Endothelial cell of umbilical vein (primary cell): ENCODE results near the gene LILRA1. TPM values are rescaled to one million over a fixed set of nuclear protein-coding genes. Genes with fewer than 3 reads are reported as not detected.

ENCODE experiments used
- BruUV-seq: library from RNA; stranded (reverse); fragments of 400-500 nt; replicated peaks from 2 replicates; lab custom pipeline; 2021; lab: Mats Ljungman, UMichigan
- CTCF ChIA-PET: fragments of 300-600, 350-600 bp; sonication (Branson Sonifier 250); formaldehyde crosslinking; loops from one replicate; lab custom pipeline; 2021; ENCODE audit warnings: antibody characterized with exemption, inconsistent platforms; lab: Charles Lee
- POLR2A ChIA-PET: fragments of 300-600, 350-600 bp; sonication (Branson Sonifier 250); formaldehyde crosslinking; loops from one replicate; lab custom pipeline; 2021; ENCODE audit warnings: antibody characterized with exemption, inconsistent platforms; lab: Charles Lee
- DNase-seq: peaks from one replicate; pipeline ENCODE4 v3.0.0-alpha.2; 2011; ENCODE audit warnings: low read depth, low spot score
- FAIRE-seq: peaks from 2 replicates; lab custom pipeline; 2011; peaks lifted over from hg19 to GRCh38; lab: Jason Lieb, UNC
- H2AFZ ChIP-seq: 2 replicates; pipeline ENCODE4 v1.6.0; 2012; ENCODE audit warnings: low read depth, low read length, control low read depth, inconsistent platforms
- H3K27ac ChIP-seq: 2 replicates; pipeline ENCODE4 v1.5.1; 2011; ENCODE audit warnings: low read depth, mild to moderate bottlenecking, control low read depth, low read length, moderate library complexity; ENCODE audit not compliant: insufficient read depth
- H3K27me3 ChIP-seq, 2 experiments: 2 replicates each; pipeline versions ENCODE4 v1.6.0 to v1.6.1; 2011; ENCODE audit warnings: low read length in 2 of 2, mixed read lengths in 1 of 2; ENCODE audit not compliant: control insufficient read depth in 2 of 2, insufficient read depth in 2 of 2
- H3K36me3 ChIP-seq, 2 experiments: 2 replicates in 1 of 2; 3 replicates in 1 of 2; pipeline ENCODE4 v1.5.1; 2011; ENCODE audit warnings: low read length in 2 of 2, mild to moderate bottlenecking in 1 of 2, moderate library complexity in 1 of 2; ENCODE audit not compliant: control insufficient read depth in 2 of 2, insufficient read depth in 2 of 2; ENCODE audit errors: extremely low read depth in 1 of 2
- H3K4me1 ChIP-seq: 3 replicates; pipeline ENCODE4 v1.5.1; 2011; ENCODE audit warnings: mild to moderate bottlenecking, low read length; ENCODE audit not compliant: control insufficient read depth, insufficient read depth; ENCODE audit errors: extremely low read depth
- H3K4me2 ChIP-seq: 2 replicates; pipeline ENCODE4 v1.6.1; 2011; ENCODE audit warnings: low read length, control low read depth, mixed read lengths; ENCODE audit not compliant: insufficient read depth
- H3K4me3 ChIP-seq, 3 experiments: fragments of 200-600 bp in 1 of 3; sonication (generic), shearing (Covaris generic) in 1 of 3; replicated peaks in 1 of 3; 2 replicates each; pipeline ENCODE4 v1.5.1; 2011 to 2016; ENCODE audit warnings: control low read depth in 3 of 3, low read length in 3 of 3, mild to moderate bottlenecking in 2 of 3, inconsistent platforms in 1 of 3, low read depth in 1 of 3, moderate library complexity in 1 of 3; ENCODE audit not compliant: insufficient read depth in 1 of 3
- H3K79me2 ChIP-seq: 2 replicates; pipeline ENCODE4 v1.6.0; 2012; ENCODE audit warnings: low read length, inconsistent platforms; ENCODE audit not compliant: control insufficient read depth, insufficient read depth
- H3K9ac ChIP-seq: replicated peaks from 2 replicates; pipeline ENCODE3; 2011; ENCODE audit warnings: low read length, control low read depth; ENCODE audit not compliant: insufficient read depth; ENCODE audit errors: extremely low read depth
- H3K9me1 ChIP-seq: replicated peaks from 3 replicates; pipeline ENCODE4 v1.6.0; 2011; ENCODE audit warnings: mild to moderate bottlenecking, low read length; ENCODE audit not compliant: control insufficient read depth, insufficient read depth; ENCODE audit errors: extremely low read depth
- H3K9me3 ChIP-seq: replicated peaks from 2 replicates; pipeline ENCODE4 v1.5.1; 2012; ENCODE audit warnings: low read length, inconsistent platforms; ENCODE audit not compliant: control insufficient read depth, insufficient read depth
- H4K20me1 ChIP-seq: replicated peaks from 2 replicates; pipeline ENCODE3; 2011; ENCODE audit warnings: mild to moderate bottlenecking, low read length; ENCODE audit not compliant: control insufficient read depth, insufficient read depth; ENCODE audit errors: extremely low read depth
- CTCF ChIP-seq, 2 donors: IDR thresholded peaks; 1 replicate in 1 of 2; 2 replicates in 1 of 2; pipeline ENCODE4 v1.5.1; 2011; ENCODE audit warnings: low read length in 2 of 2, mild to moderate bottlenecking in 2 of 2, moderate library complexity in 2 of 2, control low read depth in 1 of 2, inconsistent platforms in 1 of 2, low read depth in 1 of 2; ENCODE audit not compliant: insufficient read depth in 1 of 2; ENCODE audit errors: extremely low read depth in 1 of 2
- EZH2 ChIP-seq: IDR thresholded peaks from 2 replicates; pipeline ENCODE4 v1.6.1; 2012; ENCODE audit warnings: borderline replicate concordance, low read depth, mild to moderate bottlenecking, moderate library complexity, low read length, inconsistent platforms; ENCODE audit not compliant: severe bottlenecking
- FOS ChIP-seq: IDR thresholded peaks from 2 replicates; pipeline ENCODE4 v1.6.1; 2011; ENCODE audit warnings: mild to moderate bottlenecking, low read length, moderate library complexity, borderline replicate concordance; ENCODE audit not compliant: insufficient read depth
- GATA2 ChIP-seq: IDR thresholded peaks from 2 replicates; pipeline ENCODE4 v1.7.0; 2011; ENCODE audit warnings: low read depth, mild to moderate bottlenecking, moderate library complexity, mixed read lengths, low read length; ENCODE audit not compliant: insufficient read length, insufficient read depth
- JUN ChIP-seq: IDR thresholded peaks from 2 replicates; pipeline ENCODE4 v1.6.1; 2011; ENCODE audit warnings: borderline replicate concordance, low read depth; ENCODE audit not compliant: insufficient read length, insufficient read depth
- MAX ChIP-seq: IDR thresholded peaks from 2 replicates; pipeline ENCODE4 v1.6.1; 2011; ENCODE audit not compliant: insufficient read depth, insufficient read length
- MYC ChIP-seq: IDR thresholded peaks from one replicate; pipeline ENCODE4 v1.6.1; 2011; ENCODE audit warnings: mild to moderate bottlenecking, low read depth, low read length
- POLR2A ChIP-seq: IDR thresholded peaks from 2 replicates; pipeline ENCODE4 v1.6.1; 2012; ENCODE audit warnings: low read depth, mild to moderate bottlenecking, control low read depth, low read length
- POLR2AphosphoS5 ChIP-seq: IDR thresholded peaks from 2 replicates; pipeline ENCODE4 v1.6.1; 2012; ENCODE audit warnings: low read depth, mild to moderate bottlenecking, control low read depth, low read length, moderate library complexity; ENCODE audit not compliant: insufficient read depth
- dilution Hi-C: fragments of 300-500 bp; cut with MboI; formaldehyde crosslinking; loops from one replicate; pipeline ENCODE4 v1.15.0; 2019; ENCODE audit warnings: low sequenced_read_pairs; ENCODE audit not compliant: extremely low pct_ligation_motif_present
- intact Hi-C: fragments of 100-400 bp; cut with micrococcal nuclease; formaldehyde crosslinking; loops from one replicate; pipeline ENCODE4 v1.10.0; 2022
- polyA plus RNA-seq, 4 experiments: library from polyadenylated mRNA; depleted of rRNA in 3 of 4; stranded (reverse) in 3 of 4; unstranded in 1 of 4; fragments of >200 nt; gene quantifications; 2 replicates each; pipeline versions ENCODE4 v1.2.1 to v1.2.3, GENCODE V29; 2011 to 2012; ENCODE audit warnings: missing spikeins in 1 of 4
- total RNA-seq: library from RNA; stranded (reverse); gene quantifications from 2 replicates; pipeline ENCODE4 v1.2.3, GENCODE V29; 2021

The LILRA1 gene
- total and polyA plus RNA-seq, 2 donors (not counting 3 experiments of a cell fraction or from before 2014, with no cell fraction given), result not detected

- dilution Hi-C loops (no loop called here), intact Hi-C loops (no loop called here)
- H3K9me3 ChIP-seq, result no peaks in the 10 kb centered on the region
- no peaks in the 10 kb centered on the region for H3K36me3 ChIP-seq
- BruUV-seq, result no TSS peak
- no peaks in the 10 kb centered on the region for H3K9me1 ChIP-seq
- DNase-seq (no peak), FAIRE-seq (no peak)
- no peak overlapping the region for H3K4me2 ChIP-seq
- no peaks in the 10 kb centered on the region for H3K79me2 ChIP-seq
- H3K27ac ChIP-seq, result no peak overlapping the region
- no peak overlapping the region for H2AFZ ChIP-seq
- no peak overlapping the region for H3K4me3 ChIP-seq
- H3K9ac ChIP-seq, result no peak overlapping the region
- CTCF ChIA-PET, result no interaction called here
- POLR2A ChIA-PET, result no interaction called here
- no peaks in the 10 kb centered on the region for H3K4me1 ChIP-seq
- no peaks in the 10 kb centered on the region for H4K20me1 ChIP-seq
- H3K27me3 ChIP-seq, result no peaks in the 10 kb centered on the region
- TF ChIP-seq MAX, result no peak
- TF ChIP-seq MYC, result no peak
- TF ChIP-seq JUN, result no peak
- TF ChIP-seq FOS, result no peak
- TF ChIP-seq CTCF (IDR thresholded peaks at IDR 0.05; ENCODE audit: extremely low read depth in 1 of 2, insufficient read depth in 1 of 2, low read depth in 1 of 2, low read length in 2 of 2), result no peak
- no peak for TF ChIP-seq POLR2AphosphoS5
- no peak for TF ChIP-seq EZH2
- no peak for TF ChIP-seq POLR2A
- TF ChIP-seq GATA2, result no peak
These were observed 37.2 kb upstream of the LILRA1 start for GRCh38 chr19:54556194-54556593.
